H1 (cell line): ENCODE measurements around the gene GRIK2. TPM values are rescaled to one million over a fixed set of nuclear protein-coding genes. Genes with fewer than 3 reads are reported as not detected.

Experiments
- CTCF ChIA-PET: fragments of 300-600 bp; sonication (Branson Sonifier 250); formaldehyde crosslinking; loops from one replicate; lab custom pipeline; 2021; ENCODE audit not compliant: partially characterized antibody; lab: Charles Lee
- POLR2A ChIA-PET: fragments of 300-600 bp; sonication (Branson Sonifier 250); formaldehyde crosslinking; loops from one replicate; lab custom pipeline; 2021; ENCODE audit warnings: inconsistent platforms; ENCODE audit not compliant: partially characterized antibody; lab: Charles Lee
- DNase-seq, 2 experiments: peaks; one replicate each; pipeline versions ENCODE4 v3.0.0 to v3.0.0-alpha.2; 2010 to 2022; ENCODE audit warnings: low spot score in 2 of 2, low read depth in 1 of 2, mixed read lengths in 1 of 2
- FAIRE-seq: peaks from 2 replicates; lab custom pipeline; 2011; peaks lifted over from hg19 to GRCh38; lab: Jason Lieb, UNC
- H2AFZ ChIP-seq: 2 replicates; pipeline ENCODE4 v1.8.1; 2012; ENCODE audit warnings: low read length, inconsistent platforms
- H2AK5ac ChIP-seq: 2 replicates; pipeline ENCODE4 v1.6.1; 2013; ENCODE audit warnings: low read depth, low read length
- H2BK120ac ChIP-seq: replicated peaks from 2 replicates; pipeline ENCODE3; 2013; ENCODE audit warnings: low read depth, low read length, inconsistent platforms
- H2BK12ac ChIP-seq: 2 replicates; pipeline ENCODE4 v1.6.1; 2013; ENCODE audit warnings: low read depth, low read length
- H2BK15ac ChIP-seq: 2 replicates; pipeline ENCODE4 v1.6.1; 2013; ENCODE audit warnings: low read length
- H2BK20ac ChIP-seq: 2 replicates; pipeline ENCODE4 v1.6.1; 2013; ENCODE audit warnings: low read length
- H2BK5ac ChIP-seq: 2 replicates; pipeline ENCODE4 v1.6.1; 2013; ENCODE audit warnings: low read depth, low read length
- H3K14ac ChIP-seq: 2 replicates; pipeline ENCODE4 v1.6.1; 2013; ENCODE audit warnings: inconsistent platforms; ENCODE audit not compliant: insufficient read length
- H3K18ac ChIP-seq: 2 replicates; pipeline ENCODE4 v1.6.1; 2013; ENCODE audit warnings: low read length; ENCODE audit errors: extremely low read depth
- H3K23ac ChIP-seq: 2 replicates; pipeline ENCODE4 v1.6.1; 2013; ENCODE audit warnings: inconsistent platforms; ENCODE audit not compliant: insufficient read length
- H3K23me2 ChIP-seq: 2 replicates; pipeline ENCODE4 v1.6.1; 2013; ENCODE audit warnings: low read depth, low read length
- H3K27ac ChIP-seq: 2 replicates; pipeline ENCODE4 v1.6.1; 2011; ENCODE audit warnings: low read depth, low read length, inconsistent platforms
- H3K27me3 ChIP-seq, 4 experiments: replicated peaks in 1 of 4; 1 replicate in 1 of 4; 2 replicates in 3 of 4; pipeline versions ENCODE4 v1.6.1 to v1.8.1; 2011 to 2013; ENCODE audit warnings: low read length in 3 of 4, mild to moderate bottlenecking in 3 of 4, inconsistent platforms in 2 of 4, mixed read lengths in 2 of 4, moderate library complexity in 1 of 4; ENCODE audit not compliant: control insufficient read depth in 3 of 4, insufficient read depth in 3 of 4; ENCODE audit errors: extremely low read depth in 1 of 4
- H3K36me3 ChIP-seq, 4 experiments: 2 replicates each; pipeline versions ENCODE4 v1.6.1 to v1.8.1; 2011 to 2013; ENCODE audit warnings: mild to moderate bottlenecking in 4 of 4, low read length in 3 of 4, moderate library complexity in 2 of 4, control low read depth in 1 of 4, inconsistent platforms in 1 of 4; ENCODE audit not compliant: insufficient read depth in 4 of 4, control insufficient read depth in 2 of 4
- H3K4ac ChIP-seq: replicated peaks from 2 replicates; pipeline ENCODE3; 2013; ENCODE audit warnings: low read length, low read depth, mixed read lengths, inconsistent platforms; ENCODE audit not compliant: insufficient read length
- H3K4me1 ChIP-seq, 4 experiments: replicated peaks in 1 of 4; 1 replicate in 1 of 4; 2 replicates in 3 of 4; pipeline versions ENCODE4 v1.6.1 to v1.8.1; 2011 to 2013; ENCODE audit warnings: low read length in 3 of 4, inconsistent platforms in 2 of 4, mixed read lengths in 1 of 4; ENCODE audit not compliant: insufficient read depth in 4 of 4, control insufficient read depth in 3 of 4
- H3K4me2 ChIP-seq, 2 experiments: 2 replicates each; pipeline versions ENCODE4 v1.6.1 to v1.8.1; 2011 to 2013; ENCODE audit warnings: low read depth in 2 of 2, low read length in 2 of 2, control low read depth in 1 of 2, inconsistent platforms in 1 of 2, mild to moderate bottlenecking in 1 of 2; ENCODE audit not compliant: insufficient read depth in 1 of 2
- H3K4me3 ChIP-seq, 4 experiments: fragments of 200-600, 300-600 bp in 1 of 4; sonication (generic), shearing (Covaris generic), sonication (Bioruptor Twin) in 1 of 4; 2 replicates each; pipeline versions ENCODE4 v1.5.1 to v1.8.1; 2011 to 2016; ENCODE audit warnings: low read length in 4 of 4, low read depth in 3 of 4, control low read depth in 2 of 4, inconsistent platforms in 2 of 4, mild to moderate bottlenecking in 2 of 4, mixed read lengths in 1 of 4, moderate library complexity in 1 of 4; ENCODE audit not compliant: insufficient read depth in 2 of 4; ENCODE audit errors: extremely low read depth in 1 of 4
- H3K56ac ChIP-seq: replicated peaks from 2 replicates; pipeline ENCODE3; 2013; ENCODE audit warnings: low read depth, mild to moderate bottlenecking, mixed read lengths, low read length, inconsistent platforms; ENCODE audit not compliant: insufficient read length
- H3K79me1 ChIP-seq: 2 replicates; pipeline ENCODE4 v1.6.1; 2013; ENCODE audit warnings: low read depth, low read length, control low read depth
- H3K79me2 ChIP-seq, 2 experiments: 2 replicates each; pipeline versions ENCODE4 v1.6.1 to v1.8.1; 2012 to 2013; ENCODE audit warnings: low read length in 2 of 2, mild to moderate bottlenecking in 2 of 2, inconsistent platforms in 1 of 2; ENCODE audit not compliant: insufficient read depth in 2 of 2, control insufficient read depth in 1 of 2
- H3K9ac ChIP-seq, 4 experiments: replicated peaks in 1 of 4; 1 replicate in 1 of 4; 2 replicates in 3 of 4; pipeline versions ENCODE4 v1.6.1 to v1.8.1; 2011 to 2013; ENCODE audit warnings: low read depth in 3 of 4, low read length in 3 of 4, control low read depth in 2 of 4, mild to moderate bottlenecking in 2 of 4, moderate library complexity in 2 of 4, inconsistent platforms in 1 of 4; ENCODE audit errors: extremely low read depth in 1 of 4
- H3K9me3 ChIP-seq, 2 experiments: 2 replicates each; pipeline versions ENCODE4 v1.6.1 to v1.8.1; 2012 to 2013; ENCODE audit warnings: mild to moderate bottlenecking in 2 of 2, moderate library complexity in 2 of 2, control low read depth in 1 of 2, inconsistent platforms in 1 of 2, low read depth in 1 of 2, low read length in 1 of 2, mixed read lengths in 1 of 2; ENCODE audit not compliant: insufficient read depth in 2 of 2
- H4K20me1 ChIP-seq, 2 experiments: replicated peaks in 1 of 2; 2 replicates each; pipeline versions ENCODE3 to v1.8.1; 2011 to 2013; ENCODE audit warnings: inconsistent platforms in 2 of 2, low read length in 2 of 2, mild to moderate bottlenecking in 1 of 2; ENCODE audit not compliant: insufficient read depth in 2 of 2, control insufficient read depth in 1 of 2
- H4K5ac ChIP-seq: 2 replicates; pipeline ENCODE4 v1.6.1; 2013; ENCODE audit warnings: low read length, low read depth, mixed read lengths, inconsistent platforms; ENCODE audit not compliant: insufficient read length
- H4K8ac ChIP-seq: 2 replicates; pipeline ENCODE4 v1.8.0; 2013; ENCODE audit warnings: mild to moderate bottlenecking, moderate library complexity, low read length, inconsistent platforms; ENCODE audit not compliant: insufficient read depth; ENCODE audit errors: extremely low read depth
- H4K91ac ChIP-seq: replicated peaks from 2 replicates; pipeline ENCODE3; 2013; ENCODE audit warnings: low read length, mixed read lengths, inconsistent platforms; ENCODE audit not compliant: insufficient read length
- ASH2L ChIP-seq: fragments of 200-600, 300-600 bp; sonication (generic); IDR thresholded peaks from one replicate; pipeline ENCODE4 v1.7.1; 2017; ENCODE audit warnings: low read length
- CHD2 ChIP-seq: IDR thresholded peaks from 2 replicates; pipeline ENCODE4 v1.6.1; 2012; ENCODE audit warnings: low read length, improper control_type of control experiment
- E2F6 ChIP-seq: IDR thresholded peaks from 2 replicates; pipeline ENCODE4 v1.6.1; 2012; ENCODE audit warnings: inconsistent platforms
- EGR1 ChIP-seq: IDR thresholded peaks from 2 replicates; pipeline ENCODE4 v1.6.1; 2011; ENCODE audit warnings: low read depth, low read length, borderline replicate concordance
- HDAC6 ChIP-seq: IDR thresholded peaks from one replicate; pipeline ENCODE4 v1.7.1; 2012; ENCODE audit warnings: low read depth, mild to moderate bottlenecking, inconsistent platforms, low read length, moderate library complexity
- KDM4A ChIP-seq: IDR thresholded peaks from one replicate; pipeline ENCODE4 v1.7.1; 2012; ENCODE audit warnings: low read depth, mild to moderate bottlenecking, moderate library complexity, low read length, inconsistent platforms; ENCODE audit not compliant: severe bottlenecking
- MAFK ChIP-seq: IDR thresholded peaks from 2 replicates; pipeline ENCODE4 v1.6.1; 2012; ENCODE audit warnings: low read depth, mild to moderate bottlenecking, improper control_type of control experiment, low read length
- RAD21 ChIP-seq, 2 experiments: IDR thresholded peaks in 1 of 2; conservative IDR thresholded peaks in 1 of 2; 2 replicates each; pipeline ENCODE4 v1.6.1; 2011; ENCODE audit warnings: low read depth in 2 of 2, low read length in 2 of 2, improper control_type of control experiment in 1 of 2, inconsistent platforms in 1 of 2, mild to moderate bottlenecking in 1 of 2, moderate library complexity in 1 of 2
- RFX5 ChIP-seq: IDR thresholded peaks from 2 replicates; pipeline ENCODE4 v1.6.1; 2011; ENCODE audit warnings: low read depth, low read length, improper control_type of control experiment, borderline replicate concordance
- SAP30 ChIP-seq: fragments of 300-600 bp; sonication (generic); IDR thresholded peaks from 2 replicates; pipeline ENCODE4 v1.7.1; 2012; ENCODE audit warnings: low read length, moderate library complexity, mild to moderate bottlenecking, inconsistent platforms; ENCODE audit not compliant: insufficient read depth, insufficient replicate concordance
- SRF ChIP-seq: IDR thresholded peaks from 2 replicates; pipeline ENCODE4 v1.6.1; 2011; ENCODE audit warnings: mild to moderate bottlenecking, low read depth, low read length, moderate library complexity
- TAF1 ChIP-seq: IDR thresholded peaks from 2 replicates; pipeline ENCODE4 v1.6.1; 2011; ENCODE audit warnings: mild to moderate bottlenecking, low read depth, low read length
- YY1 ChIP-seq: IDR thresholded peaks from 2 replicates; pipeline ENCODE4 v1.6.1; 2011; ENCODE audit warnings: low read depth, mild to moderate bottlenecking, low read length
- WGBS, 2 experiments: shearing (Covaris generic) in 1 of 2; methylation state at CpG; one replicate each; pipeline versions ENCODE4 v1.1.6 to v1.1.7; 2013 to 2015; ENCODE audit warnings: low lambda C conversion rate in 2 of 2, mixed read lengths in 2 of 2, inconsistent platforms in 1 of 2, low coverage in 1 of 2, missing lambda C conversion rate in 1 of 2; ENCODE audit not compliant: insufficient replicate concordance in 2 of 2, insufficient coverage in 1 of 2, insufficient read length in 1 of 2; ENCODE audit errors: extremely low coverage in 1 of 2, missing lambda C conversion rate in 1 of 2; 5-methylcytosine and 5-hydroxymethylcytosine counted together
- polyA plus RNA-seq, 7 experiments: library from polyadenylated mRNA; depleted of rRNA in 3 of 7; stranded (reverse) in 5 of 7; unstranded in 2 of 7; fragments of >200 nt in 5 of 7; fragments of 200-250 nt in 2 of 7; gene quantifications; 1 replicate in 5 of 7; 2 replicates in 1 of 7; 4 replicates in 1 of 7; pipeline versions ENCODE4 v1.2.1 to v1.2.3, GENCODE V29; 2011 to 2013; ENCODE audit warnings: missing spikeins in 2 of 7, mixed read lengths in 2 of 7
- total RNA-seq: library from RNA; stranded (reverse); fragmentation: NEBNext Ultra II Directional; extraction: Animal tissue kit (Norgen Biotek cat#: 25700); gene quantifications from 2 replicates; pipeline ENCODE4 v1.2.1, GENCODE V29; 2021

The GRIK2 gene
- total and polyA plus RNA-seq, 2 of the 8 experiments (the other 6 are each of a cell fraction or from before 2014, with no cell fraction given), result 1.8 to 2.2 TPM

GRCh38 chr6:101402622-101403031 is 9.1 kb downstream of the GRIK2 start:
- DNase-seq (peak in 1 of 2 experiments; percentile 72), FAIRE-seq (no peak)
- Histone ChIP-seq H4K91ac (no peak overlapping the region), H3K36me3 (no peaks in the 10 kb centered on the region), H4K5ac (no peak overlapping the region), H4K20me1 (peaks cover 0 to 2% of the 10 kb centered on the region in 2 experiments), H2AK5ac (no peak overlapping the region), H3K56ac (no peak overlapping the region), H2BK120ac (no peak overlapping the region), H3K79me1 (no peaks in the 10 kb centered on the region; the same call in 1 of the 2 replicates), H3K4me1 (peaks cover 8 to 35% (median 14%) of the 10 kb centered on the region in 4 experiments), H3K9ac (no peak overlapping the region), H3K27ac (no peak overlapping the region), H4K8ac (no peak overlapping the region; the same call in 1 of the 2 replicates), H2BK12ac (no peak overlapping the region), H2AFZ (0 out of 2 replicates have a peak overlapping the region, but pooled peaks have one; percentile 55), H2BK5ac (0 out of 2 replicates have a peak overlapping the region, but pooled peaks have one; percentile 29), H3K4me2 (peak overlapping the region; percentile 97 to 98), H3K79me2 (no peaks in the 10 kb centered on the region), H3K4me3 (peak overlapping the region; percentile 51 to 67 (median 64)), H3K23me2 (peaks cover 28% of the 10 kb centered on the region), H3K14ac (no peak overlapping the region), H3K18ac (no peak overlapping the region), H3K27me3 (peaks cover 16 to 48% (median 33%) of the 10 kb centered on the region in 4 experiments; a peak in 6 of 7 replicates), H2BK15ac (no peak overlapping the region), H3K4ac (no peak overlapping the region), H3K9me3 (no peaks in the 10 kb centered on the region), H3K23ac (no peak overlapping the region), H2BK20ac (no peak overlapping the region)
- ChIA-PET POLR2A (interaction anchor here (1.4 kb wide), 1 partner anchor 9 kb away, joined by 3 read pairs; the partner anchor contains the start of gene GRIK2), CTCF (no interaction called here)
- 2% methylated on average over 28 of the region's 28 CpGs; no CpG with 5 or more reads in 1 of the 2 experiments for WGBS, 2 experiments
- TF ChIP-seq CHD2 (no peak), E2F6 (peak; percentile 46), KDM4A (peak; percentile 60), SRF (no peak), TAF1 (0 out of 2 replicates have a peak, but pooled peaks have one; percentile 21), ASH2L (peak; percentile 9), YY1 (0 out of 2 replicates have a peak, but pooled peaks have one; percentile 16), RAD21 (IDR thresholded peaks at IDR 0.05 in 1 of 2, conservative IDR thresholded peaks at IDR 0.05 in 1 of 2; ENCODE audit: low read depth in 2 of 2, low read length in 2 of 2) (0 out of 4 replicates have a peak, but pooled peaks of 1 of the 2 experiments have one; percentile 9), SAP30 (peak; percentile 9), RFX5 (no peak), EGR1 (no peak), MAFK (no peak), HDAC6 (no peak)
